ENCODE results near the gene CPA5.
"Not testable (repeated sequence)": the region's sequence is repeated elsewhere in the genome, so short reads cannot be mapped to it uniquely, and the experiment has no call there.

CPA5 gene

GRCh38 chr7:130367836-130368746, 23.5 kb downstream of the CPA5 start:
- no CpG with 5 or more reads among the region's 19 CpGs for WGBS (ENCODE audit: insufficient coverage, insufficient read length)
- DNase-seq (ENCODE audit: low read depth, low spot score), result no peak
- H3K27me3 ChIP-seq (ENCODE audit: control insufficient read depth, insufficient read depth, low read length), result no peaks in the 10 kb centered on the region
- no peaks in the 10 kb centered on the region; the same call in none of the 2 replicates for H3K4me1 ChIP-seq (ENCODE audit: control insufficient read depth, insufficient read depth, low read length)
- H3K36me3 ChIP-seq (ENCODE audit: control insufficient read depth, insufficient read depth, low read length), result no peaks in the 10 kb centered on the region
- H3K27ac ChIP-seq (ENCODE audit: low read length), result no peak overlapping the region
- H3K4me3 ChIP-seq (ENCODE audit: low read length), result no peak overlapping the region
- H3K9me3 ChIP-seq (ENCODE audit: control insufficient read depth, insufficient read depth, low read length), result no peaks in the 10 kb centered on the region

GRCh38 chr7:130369110-130369711, 24.6 kb downstream of the CPA5 start:
- H3K27ac ChIP-seq (ENCODE audit: low read length), result no peak overlapping the region
- no peak overlapping the region for H3K4me3 ChIP-seq (ENCODE audit: low read length)
- no peaks in the 10 kb centered on the region for H3K36me3 ChIP-seq (ENCODE audit: control insufficient read depth, insufficient read depth, low read length)
- no peaks in the 10 kb centered on the region for H3K27me3 ChIP-seq (ENCODE audit: control insufficient read depth, insufficient read depth, low read length)
- no peak for DNase-seq (ENCODE audit: low read depth, low spot score)
- no peaks in the 10 kb centered on the region for H3K9me3 ChIP-seq (ENCODE audit: control insufficient read depth, insufficient read depth, low read length)
- no CpG with 5 or more reads among the region's 10 CpGs for WGBS (ENCODE audit: insufficient coverage, insufficient read length)
- no peaks in the 10 kb centered on the region; the same call in none of the 2 replicates for H3K4me1 ChIP-seq (ENCODE audit: control insufficient read depth, insufficient read depth, low read length)

- no peak overlapping the region for H3K4me3 ChIP-seq (ENCODE audit: low read length)
- WGBS (ENCODE audit: insufficient coverage, insufficient read length), result no CpG with 5 or more reads among the region's 3 CpGs
- H3K27me3 ChIP-seq (ENCODE audit: control insufficient read depth, insufficient read depth, low read length), result no peaks in the 10 kb centered on the region
- DNase-seq (ENCODE audit: low read depth, low spot score), result no peak
- H3K4me1 ChIP-seq (ENCODE audit: control insufficient read depth, insufficient read depth, low read length), result no peaks in the 10 kb centered on the region; the same call in none of the 2 replicates
- H3K9me3 ChIP-seq (ENCODE audit: control insufficient read depth, insufficient read depth, low read length), result no peaks in the 10 kb centered on the region
- H3K27ac ChIP-seq (ENCODE audit: low read length), result no peak overlapping the region
- H3K36me3 ChIP-seq (ENCODE audit: control insufficient read depth, insufficient read depth, low read length), result no peaks in the 10 kb centered on the region
Observed at GRCh38 chr7:130369831-130370550, 25.4 kb downstream of the CPA5 start.

GRCh38 chr7:130371046-130371445, 26.4 kb downstream of the CPA5 start:
- no peak for DNase-seq (ENCODE audit: low read depth, low spot score)
- no peak overlapping the region for H3K27ac ChIP-seq (ENCODE audit: low read length)
- no CpG with 5 or more reads among the region's 3 CpGs for WGBS (ENCODE audit: insufficient coverage, insufficient read length)

GRCh38 chr7:130372402-130373165, 28.0 kb downstream of the CPA5 start:
- Histone ChIP-seq H3K27ac (ENCODE audit: low read length) (no peak overlapping the region), H3K36me3 (ENCODE audit: control insufficient read depth, insufficient read depth, low read length) (no peaks in the 10 kb centered on the region), H3K9me3 (ENCODE audit: control insufficient read depth, insufficient read depth, low read length) (no peaks in the 10 kb centered on the region), H3K27me3 (ENCODE audit: control insufficient read depth, insufficient read depth, low read length) (no peaks in the 10 kb centered on the region), H3K4me1 (ENCODE audit: control insufficient read depth, insufficient read depth, low read length) (no peaks in the 10 kb centered on the region; the same call in none of the 2 replicates), H3K4me3 (ENCODE audit: low read length) (no peak overlapping the region)
- no CpG with 5 or more reads among the region's 11 CpGs for WGBS (ENCODE audit: insufficient coverage, insufficient read length)
- DNase-seq (ENCODE audit: low read depth, low spot score), result no peak

More at GRCh38 chr7:130371046-130371445, 26.4 kb downstream of the CPA5 start:
- Histone ChIP-seq H3K9me3 (ENCODE audit: control insufficient read depth, insufficient read depth, low read length) (no peaks in the 10 kb centered on the region), H3K27me3 (ENCODE audit: control insufficient read depth, insufficient read depth, low read length) (no peaks in the 10 kb centered on the region), H3K36me3 (ENCODE audit: control insufficient read depth, insufficient read depth, low read length) (no peaks in the 10 kb centered on the region), H3K4me3 (ENCODE audit: low read length) (no peak overlapping the region), H3K4me1 (ENCODE audit: control insufficient read depth, insufficient read depth, low read length) (no peaks in the 10 kb centered on the region; the same call in none of the 2 replicates)

- no peak overlapping the region for H3K4me3 ChIP-seq (ENCODE audit: low read length)
- WGBS (ENCODE audit: insufficient coverage, insufficient read length), result no CpG with 5 or more reads among the region's 6 CpGs
- H3K36me3 ChIP-seq (ENCODE audit: control insufficient read depth, insufficient read depth, low read length), result no peaks in the 10 kb centered on the region
- H3K4me1 ChIP-seq (ENCODE audit: control insufficient read depth, insufficient read depth, low read length), result no peaks in the 10 kb centered on the region; the same call in 1 of the 2 replicates
- H3K27ac ChIP-seq (ENCODE audit: low read length), result no peak overlapping the region
- no peaks in the 10 kb centered on the region for H3K9me3 ChIP-seq (ENCODE audit: control insufficient read depth, insufficient read depth, low read length)
- DNase-seq (ENCODE audit: low read depth, low spot score), result no peak
- no peaks in the 10 kb centered on the region for H3K27me3 ChIP-seq (ENCODE audit: control insufficient read depth, insufficient read depth, low read length)
Observed at GRCh38 chr7:130374507-130374906, 29.9 kb downstream of the CPA5 start.

GRCh38 chr7:130376461-130376860, 31.8 kb downstream of the CPA5 start:
- not testable (repeated sequence) for H3K9me3 ChIP-seq (ENCODE audit: control insufficient read depth, insufficient read depth, low read length); H3K4me1 ChIP-seq (ENCODE audit: control insufficient read depth, insufficient read depth, low read length); DNase-seq (ENCODE audit: low read depth, low spot score); H3K36me3 ChIP-seq (ENCODE audit: control insufficient read depth, insufficient read depth, low read length); H3K4me3 ChIP-seq (ENCODE audit: low read length); H3K27me3 ChIP-seq (ENCODE audit: control insufficient read depth, insufficient read depth, low read length); H3K27ac ChIP-seq (ENCODE audit: low read length)
- WGBS (ENCODE audit: insufficient coverage, insufficient read length), result no CpG with 5 or more reads among the region's 1 CpG

- no peaks in the 10 kb centered on the region; the same call in 1 of the 2 replicates for H3K4me1 ChIP-seq (ENCODE audit: control insufficient read depth, insufficient read depth, low read length)
- no peak overlapping the region for H3K4me3 ChIP-seq (ENCODE audit: low read length)
- no peak overlapping the region for H3K27ac ChIP-seq (ENCODE audit: low read length)
- WGBS (ENCODE audit: insufficient coverage, insufficient read length), result no CpG with 5 or more reads among the region's 6 CpGs
- H3K27me3 ChIP-seq (ENCODE audit: control insufficient read depth, insufficient read depth, low read length), result no peaks in the 10 kb centered on the region
- no peaks in the 10 kb centered on the region for H3K36me3 ChIP-seq (ENCODE audit: control insufficient read depth, insufficient read depth, low read length)
- DNase-seq (ENCODE audit: low read depth, low spot score), result no peak
- no peaks in the 10 kb centered on the region for H3K9me3 ChIP-seq (ENCODE audit: control insufficient read depth, insufficient read depth, low read length)
Observed at GRCh38 chr7:130377178-130377577, 32.6 kb downstream of the CPA5 start.

- no peak for DNase-seq (ENCODE audit: low read depth, low spot score)
- no peak overlapping the region for H3K27ac ChIP-seq (ENCODE audit: low read length)
- no peaks in the 10 kb centered on the region for H3K27me3 ChIP-seq (ENCODE audit: control insufficient read depth, insufficient read depth, low read length)
- no CpG with 5 or more reads among the region's 7 CpGs for WGBS (ENCODE audit: insufficient coverage, insufficient read length)
- no peaks in the 10 kb centered on the region for H3K9me3 ChIP-seq (ENCODE audit: control insufficient read depth, insufficient read depth, low read length)
- no peaks in the 10 kb centered on the region for H3K36me3 ChIP-seq (ENCODE audit: control insufficient read depth, insufficient read depth, low read length)
- H3K4me3 ChIP-seq (ENCODE audit: low read length), result no peak overlapping the region
- H3K4me1 ChIP-seq (ENCODE audit: control insufficient read depth, insufficient read depth, low read length), result no peaks in the 10 kb centered on the region
Observed at GRCh38 chr7:130379019-130379418, 34.4 kb downstream of the CPA5 start.

GRCh38 chr7:130379532-130379920, 34.9 kb downstream of the CPA5 start:
- Histone ChIP-seq H3K4me1 (ENCODE audit: control insufficient read depth, insufficient read depth, low read length) (no peaks in the 10 kb centered on the region), H3K4me3 (ENCODE audit: low read length) (no peak overlapping the region), H3K27me3 (ENCODE audit: control insufficient read depth, insufficient read depth, low read length) (no peaks in the 10 kb centered on the region), H3K9me3 (ENCODE audit: control insufficient read depth, insufficient read depth, low read length) (no peaks in the 10 kb centered on the region), H3K36me3 (ENCODE audit: control insufficient read depth, insufficient read depth, low read length) (no peaks in the 10 kb centered on the region), H3K27ac (ENCODE audit: low read length) (no peak overlapping the region)
- DNase-seq (ENCODE audit: low read depth, low spot score), result no peak
- no CpG with 5 or more reads among the region's 10 CpGs for WGBS (ENCODE audit: insufficient coverage, insufficient read length)
